ENCODE data around the gene HIRA. TPM values are rescaled to one million over a fixed set of nuclear protein-coding genes. Genes with fewer than 3 reads are reported as not detected.
A peak's percentile ranks its signal among the peaks of the same experiment; 100 is the strongest.

Gene HIRA
- total RNA-seq, 2 experiments from 2014 or later, result 31.2 to 55.7 TPM

DNA sequence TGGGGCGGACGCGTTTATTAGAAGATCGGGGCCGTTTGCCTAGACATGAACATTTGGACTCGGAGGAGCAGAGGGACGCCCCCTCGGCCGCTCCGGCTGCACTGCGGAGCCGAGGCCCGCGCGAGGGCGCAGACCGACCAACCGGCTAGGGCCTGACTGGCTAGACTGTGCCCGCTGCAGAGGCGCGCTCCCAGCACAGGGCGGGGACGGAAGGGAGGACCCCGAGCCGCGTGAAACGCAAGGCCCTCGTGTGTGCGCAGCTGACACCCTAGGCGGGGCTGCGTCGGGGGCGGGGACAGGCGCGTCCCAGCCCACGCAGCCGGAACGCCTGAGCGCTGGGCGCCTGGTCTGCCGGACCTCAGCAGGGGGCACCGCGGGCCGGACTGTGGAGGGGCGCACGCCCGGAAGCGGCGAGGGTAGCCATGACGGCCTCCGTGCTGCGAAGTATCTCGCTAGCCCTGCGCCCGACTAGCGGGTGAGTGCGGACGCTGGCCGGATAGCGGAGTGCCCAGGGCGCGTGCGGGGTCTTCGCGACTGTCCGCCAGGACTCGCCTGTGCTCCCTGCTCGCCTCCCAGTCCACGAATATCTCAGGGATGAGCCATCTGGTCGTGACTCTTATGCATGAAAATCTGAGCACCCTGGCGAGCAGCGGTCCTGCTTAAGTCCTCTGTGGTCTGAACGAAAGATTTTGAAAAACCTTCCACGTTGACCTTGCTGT is 759 bp upstream of the HIRA start, which contains the start of gene MRPL40:
Gene MRPL40 (plus strand): TSS at position 413 of the 719 bp plus-strand sequence. CDS start 10 bp downstream, at position 423.
- peaks cover 62% of the 10 kb centered on the region for H3K36me3 ChIP-seq (ENCODE audit: insufficient read depth, low read length)
- TF ChIP-seq EZH2phosphoT487 (IDR thresholded peaks at IDR 0.05; ENCODE audit: borderline replicate concordance, low read depth, low read length), result no peak
- no peak for TF ChIP-seq CTCF (conservative IDR thresholded peaks at IDR 0.05; ENCODE audit: low read length)
- CTCF ChIA-PET (ENCODE audit: unreplicated experiment), result no interaction called here
- intact Hi-C loops (cut with micrococcal nuclease; ENCODE audit: unreplicated experiment), result loop anchor here (1.0 to 10.0 kb wide), 6 partner anchors 13 to 315 kb away; partner anchors contain the start of genes ESS2 and SLC25A1
- POLR2A ChIA-PET, result interaction anchor here (1.5 kb wide), 1 partner anchor 15 kb away, joined by 3 read pairs; the partner anchor contains the start of gene C22orf39
- H3K9me2 ChIP-seq (ENCODE audit: insufficient read depth, low read length), result no peaks in the 10 kb centered on the region
- H4K20me1 ChIP-seq (ENCODE audit: insufficient read depth, low read length), result peaks cover 29% of the 10 kb centered on the region
- H3K4me3 ChIP-seq (ENCODE audit: low read depth, low read length, poor library complexity, severe bottlenecking), result peak within 1 kb of the TSS; percentile 98
- H3K4me2 ChIP-seq (ENCODE audit: low read length), result peak within 1 kb of the TSS; percentile 94
- H3K9me3 ChIP-seq (ENCODE audit: low read length), result no peaks in the 10 kb centered on the region
- peak within 1 kb of the TSS; percentile 94 for H3K27ac ChIP-seq (ENCODE audit: low read depth, low read length, poor library complexity, severe bottlenecking)
- peak; percentile 96 for DNase-seq (ENCODE audit: low spot score)
- H3K79me2 ChIP-seq (ENCODE audit: insufficient read depth, low read depth, low read length), result peaks cover 47% of the 10 kb centered on the region
- BruUV-seq (replicated peaks), result no TSS peak
- peaks cover 49% of the 10 kb centered on the region for H3K4me1 ChIP-seq (ENCODE audit: insufficient read depth, low read length, poor library complexity, severe bottlenecking)
- peak within 1 kb of the TSS; percentile 86 for H2AFZ ChIP-seq (ENCODE audit: low read length)

DNA sequence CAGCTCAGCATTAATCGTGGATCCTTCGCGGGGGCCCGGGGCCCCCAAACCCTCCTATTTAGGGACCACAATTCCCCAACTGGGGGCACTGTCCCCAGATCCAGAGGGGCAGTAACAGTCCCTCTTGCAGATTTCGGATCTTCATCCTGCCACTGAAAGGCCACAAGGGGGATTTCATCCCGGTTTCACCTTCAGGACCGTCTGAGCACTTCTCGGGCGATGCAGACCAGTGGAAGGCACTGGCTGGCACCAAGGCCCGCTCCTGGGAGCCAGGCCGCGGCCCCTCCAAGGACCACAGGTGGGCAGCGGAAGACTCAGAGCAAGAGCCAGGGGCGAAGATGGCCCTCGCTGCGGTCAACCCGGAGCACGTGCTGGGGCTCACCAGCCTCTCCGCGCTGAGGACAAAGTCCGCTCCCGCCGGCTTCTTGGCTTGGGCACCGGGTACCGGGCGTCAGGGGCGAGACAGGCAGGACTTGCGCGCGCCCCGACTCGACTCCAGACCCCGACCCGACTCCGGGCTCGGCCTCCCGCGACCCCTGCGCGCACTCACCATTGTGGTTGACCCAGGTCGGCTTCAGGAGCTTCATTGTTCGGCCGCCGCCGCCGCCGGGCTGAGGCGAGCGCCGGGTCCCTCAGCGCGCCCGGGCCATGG is 517 bp downstream of the HIRA start:
- CTCF ChIA-PET (ENCODE audit: unreplicated experiment), result no interaction called here
- Histone ChIP-seq H3K79me2 (ENCODE audit: insufficient read depth, low read depth, low read length) (peaks cover 59% of the 10 kb centered on the region), H3K9me2 (ENCODE audit: insufficient read depth, low read length) (no peaks in the 10 kb centered on the region), H3K4me1 (ENCODE audit: insufficient read depth, low read length, poor library complexity, severe bottlenecking) (peaks cover 54% of the 10 kb centered on the region), H4K20me1 (ENCODE audit: insufficient read depth, low read length) (peaks cover 42% of the 10 kb centered on the region), H3K4me2 (ENCODE audit: low read length) (peak overlapping the region; percentile 96), H3K27ac (ENCODE audit: low read depth, low read length, poor library complexity, severe bottlenecking) (peak overlapping the region; percentile 76), H3K4me3 (ENCODE audit: low read depth, low read length, poor library complexity, severe bottlenecking) (peak overlapping the region; percentile 98), H3K36me3 (ENCODE audit: insufficient read depth, low read length) (peaks cover 65% of the 10 kb centered on the region), H2AFZ (ENCODE audit: low read length) (no peak overlapping the region), H3K9me3 (ENCODE audit: low read length) (no peaks in the 10 kb centered on the region)
- DNase-seq (ENCODE audit: low spot score), result peak; percentile 47
- intact Hi-C loops (cut with micrococcal nuclease; ENCODE audit: unreplicated experiment), result loop anchor here (1.0 to 10.0 kb wide), 6 partner anchors 69 to 314 kb away; partner anchors contain the start of genes ESS2 and SLC25A1
- BruUV-seq (replicated peaks), result no TSS peak
- POLR2A ChIA-PET, result interaction anchor here (0.5 kb wide), 1 partner anchor 9 kb away, joined by 3 read pairs; no protein-coding TSS in a partner anchor
- TF ChIP-seq EZH2phosphoT487 (IDR thresholded peaks at IDR 0.05; ENCODE audit: borderline replicate concordance, low read depth, low read length) (no peak), CTCF (conservative IDR thresholded peaks at IDR 0.05; ENCODE audit: low read length) (peak; percentile 56)

All from OCI-LY7 (cell line).